Gastrocnemius medialis (tissue), 4 donors: ENCODE measurements around the gene BORCS5.

Source experiments
- POLR2A ChIP-seq, 2 donors: fragments of 450-650 bp; IDR thresholded peaks; one replicate each; pipeline ENCODE4 v1.6.1; 2017; ENCODE audit warnings: antibody characterized with exemption in 2 of 2, mild to moderate bottlenecking in 2 of 2, moderate library complexity in 2 of 2
- TF ChIP-seq, protein P1 (sequence below), 5 experiments: fragments of 450-650 bp in 3 of 5; fragments of 200-600 bp in 2 of 5; sonication (generic) in 2 of 5; IDR thresholded peaks in 4 of 5; conservative IDR thresholded peaks in 1 of 5; 1 replicate in 4 of 5; 2 replicates in 1 of 5; pipeline ENCODE4 v1.5.1; 2016 to 2019; ENCODE audit warnings: antibody characterized with exemption in 5 of 5, mild to moderate bottlenecking in 3 of 5, moderate library complexity in 3 of 5

DNA sequence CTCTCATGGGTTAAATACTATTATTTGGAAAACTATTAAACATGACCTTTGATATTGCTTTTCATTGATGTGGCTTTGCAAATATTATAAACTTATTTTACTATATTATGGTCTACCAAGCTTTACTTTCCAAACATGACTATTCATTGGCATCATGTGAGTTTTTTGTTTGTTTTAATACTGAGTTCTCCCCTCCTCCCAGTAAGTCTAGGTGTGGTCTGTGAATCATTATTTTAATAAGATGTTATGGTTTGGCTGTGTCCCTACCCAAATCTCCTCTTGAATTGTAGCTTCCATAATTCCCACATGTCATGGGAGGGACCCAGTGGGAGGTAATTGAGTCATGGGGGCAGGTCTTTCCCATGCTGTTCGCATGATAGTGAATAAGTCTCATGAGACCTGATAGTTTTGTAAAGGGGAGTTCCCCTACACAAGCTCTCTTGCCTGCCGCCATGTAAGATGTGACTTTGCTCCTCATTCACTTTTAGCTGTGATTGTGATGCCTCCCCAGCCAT is 80.0 kb downstream of the BORCS5 start:
- no peak for TF ChIP-seq POLR2A (IDR thresholded peaks at IDR 0.05)
- TF ChIP-seq, protein P1, sequence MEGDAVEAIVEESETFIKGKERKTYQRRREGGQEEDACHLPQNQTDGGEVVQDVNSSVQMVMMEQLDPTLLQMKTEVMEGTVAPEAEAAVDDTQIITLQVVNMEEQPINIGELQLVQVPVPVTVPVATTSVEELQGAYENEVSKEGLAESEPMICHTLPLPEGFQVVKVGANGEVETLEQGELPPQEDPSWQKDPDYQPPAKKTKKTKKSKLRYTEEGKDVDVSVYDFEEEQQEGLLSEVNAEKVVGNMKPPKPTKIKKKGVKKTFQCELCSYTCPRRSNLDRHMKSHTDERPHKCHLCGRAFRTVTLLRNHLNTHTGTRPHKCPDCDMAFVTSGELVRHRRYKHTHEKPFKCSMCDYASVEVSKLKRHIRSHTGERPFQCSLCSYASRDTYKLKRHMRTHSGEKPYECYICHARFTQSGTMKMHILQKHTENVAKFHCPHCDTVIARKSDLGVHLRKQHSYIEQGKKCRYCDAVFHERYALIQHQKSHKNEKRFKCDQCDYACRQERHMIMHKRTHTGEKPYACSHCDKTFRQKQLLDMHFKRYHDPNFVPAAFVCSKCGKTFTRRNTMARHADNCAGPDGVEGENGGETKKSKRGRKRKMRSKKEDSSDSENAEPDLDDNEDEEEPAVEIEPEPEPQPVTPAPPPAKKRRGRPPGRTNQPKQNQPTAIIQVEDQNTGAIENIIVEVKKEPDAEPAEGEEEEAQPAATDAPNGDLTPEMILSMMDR (IDR thresholded peaks at IDR 0.05 in 4 of 5, conservative IDR thresholded peaks at IDR 0.05 in 1 of 5): no peak
